HCEC 1CT (cell line): ENCODE data around the gene TMEM130.
A peak's percentile ranks its signal among the peaks of the same experiment; 100 is the strongest.
"Not testable (repeated sequence)": the region's sequence is repeated elsewhere in the genome, so short reads cannot be mapped to it uniquely, and the experiment has no call there.

ENCODE experiments used
- DNase-seq: peaks from one replicate; pipeline ENCODE4 v3.0.0-alpha.2; 2017

Gene TMEM130

DNA sequence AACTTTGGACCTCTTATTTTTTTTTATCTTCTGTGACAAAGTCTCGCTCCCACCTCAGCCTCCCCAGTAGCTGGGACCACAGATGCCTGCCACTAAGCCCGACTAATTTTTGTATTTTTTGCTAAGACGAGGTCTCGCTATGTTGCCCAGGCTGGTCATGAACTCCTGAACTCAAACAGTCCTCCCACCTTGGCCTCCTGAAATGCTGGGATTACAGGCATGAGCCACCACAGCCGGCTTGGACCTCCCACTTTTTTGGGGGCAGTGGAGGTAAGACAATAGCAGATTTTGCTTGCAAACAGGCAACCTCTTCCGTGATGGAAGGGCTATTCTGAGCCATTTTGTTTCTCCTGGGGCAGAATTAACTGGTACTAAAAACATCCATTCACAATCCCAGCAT, 7.3 kb upstream of the TMEM130 start:
- DNase-seq, result no peak

DNA sequence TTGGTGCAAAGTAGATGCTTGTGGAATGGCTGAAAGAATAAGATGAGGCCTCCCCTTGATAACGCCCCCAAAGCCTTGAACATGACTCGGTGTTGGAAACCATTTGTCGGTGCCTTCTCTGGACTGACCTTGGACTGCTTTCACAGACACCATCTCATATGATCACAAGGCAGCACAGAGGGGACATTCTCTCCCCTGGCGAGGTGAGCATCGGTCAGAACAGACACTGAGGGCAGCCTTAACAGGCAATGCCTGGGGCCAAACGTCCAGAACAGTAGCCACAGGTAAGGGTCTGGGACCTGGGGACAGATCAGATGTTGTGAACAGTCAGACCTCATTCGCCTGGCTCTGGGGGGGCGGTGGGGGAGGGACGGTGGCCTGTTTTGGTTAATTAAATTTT, 5.7 kb upstream of the TMEM130 start:
- no peak for DNase-seq

DNA sequence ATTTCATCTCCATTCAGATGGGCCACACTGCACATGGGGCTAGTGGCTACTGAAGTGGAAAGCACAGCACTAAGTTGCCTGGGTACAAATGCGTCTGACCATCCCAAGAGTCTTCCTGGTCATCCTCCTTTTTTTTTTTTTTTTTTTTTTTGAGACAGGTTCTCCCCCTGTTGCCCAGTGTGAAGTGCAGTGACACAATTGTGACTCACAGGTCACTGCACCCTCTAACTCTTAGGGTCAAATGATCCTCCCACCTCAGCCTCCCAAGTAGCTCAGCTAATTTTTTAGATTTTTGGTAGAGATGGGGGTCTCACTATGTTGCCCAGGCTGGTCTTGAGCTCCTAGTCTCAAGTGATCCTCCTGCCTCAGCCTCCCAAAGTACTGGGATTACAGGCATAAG, 5.1 kb upstream of the TMEM130 start:
- DNase-seq, result no peak

DNA sequence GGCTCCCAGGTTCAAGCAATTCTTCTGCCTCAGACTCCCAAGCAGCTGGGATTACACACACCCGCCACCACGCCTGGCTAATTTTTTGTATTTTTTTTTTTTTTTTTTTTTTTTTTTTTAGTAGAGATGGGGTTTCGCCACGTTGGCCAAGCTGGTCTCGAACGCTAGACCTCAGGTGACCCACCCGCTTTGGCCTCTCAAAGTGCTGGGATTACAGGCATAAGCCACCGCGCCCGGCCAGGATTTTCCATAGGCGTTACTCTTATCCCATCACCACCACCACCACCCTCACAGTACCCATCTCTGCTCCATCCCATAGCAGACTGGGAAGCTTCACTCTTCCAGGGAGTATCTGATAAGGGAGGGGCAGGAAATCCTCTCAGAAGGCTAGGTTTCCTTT, 3.8 kb upstream of the TMEM130 start:
- not testable (repeated sequence) for DNase-seq

DNA sequence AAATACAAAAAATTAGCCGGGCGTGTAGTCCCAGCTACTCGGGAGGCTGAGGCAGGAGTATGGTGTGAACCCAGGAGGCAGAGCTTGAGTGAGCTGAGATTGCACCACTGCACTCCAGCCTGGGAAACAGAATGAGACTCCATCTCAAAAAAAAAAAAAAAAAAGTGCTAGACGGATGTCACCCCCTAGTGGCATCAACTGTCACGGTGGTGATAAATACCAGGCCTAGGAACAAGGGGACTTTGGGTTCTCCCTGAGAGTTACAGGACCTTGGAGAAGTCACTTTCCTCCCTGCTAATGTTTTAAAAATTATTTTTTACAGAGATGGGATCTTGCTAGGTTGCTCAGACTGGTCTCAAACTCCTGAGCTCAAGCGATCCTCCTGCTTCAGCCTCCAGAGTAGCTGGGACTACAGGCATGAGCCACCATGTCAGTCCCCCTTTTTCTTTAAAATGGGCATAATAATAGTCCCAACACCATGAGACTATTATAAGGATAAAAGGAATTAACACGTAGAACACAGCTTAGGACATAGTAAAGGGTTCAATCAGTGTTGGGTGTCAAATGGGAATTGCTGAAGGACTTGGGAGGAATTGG, 2.6 kb upstream of the TMEM130 start:
- DNase-seq, result peak; percentile 24

DNA sequence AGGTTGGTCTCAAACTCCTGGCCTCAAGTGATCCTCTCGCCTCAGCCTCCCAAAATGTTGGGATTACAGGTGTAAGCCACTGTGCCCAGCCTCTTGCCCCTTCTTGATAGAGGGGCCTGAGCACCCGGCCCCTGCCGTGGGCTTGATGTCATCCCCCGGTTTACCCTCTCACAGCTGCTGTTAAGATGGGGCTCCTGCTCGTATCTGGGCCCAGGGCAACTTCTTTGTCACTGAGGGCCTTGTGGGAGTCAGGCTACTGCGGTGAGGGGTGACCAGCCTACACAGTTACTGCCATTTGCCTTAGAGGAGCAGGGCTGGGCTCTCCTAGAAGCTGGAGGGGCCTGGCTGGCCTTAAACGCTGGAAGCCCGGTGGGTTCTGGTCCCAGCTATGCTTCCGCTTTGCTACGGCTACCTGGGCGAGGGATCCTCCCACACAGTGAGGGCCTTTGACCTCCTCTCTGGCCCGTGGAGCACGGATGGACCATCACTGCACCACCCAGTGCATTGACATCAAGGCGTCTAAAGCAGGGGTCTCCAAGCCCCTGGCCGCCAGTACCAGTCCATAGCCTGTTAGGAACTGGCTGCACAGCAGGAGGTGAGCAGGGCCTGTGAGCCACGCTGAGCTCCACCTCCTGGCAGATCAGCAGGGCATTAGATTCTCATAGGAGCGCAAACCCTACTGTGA, 1.1 kb upstream of the TMEM130 start:
- DNase-seq, result no peak

DNA sequence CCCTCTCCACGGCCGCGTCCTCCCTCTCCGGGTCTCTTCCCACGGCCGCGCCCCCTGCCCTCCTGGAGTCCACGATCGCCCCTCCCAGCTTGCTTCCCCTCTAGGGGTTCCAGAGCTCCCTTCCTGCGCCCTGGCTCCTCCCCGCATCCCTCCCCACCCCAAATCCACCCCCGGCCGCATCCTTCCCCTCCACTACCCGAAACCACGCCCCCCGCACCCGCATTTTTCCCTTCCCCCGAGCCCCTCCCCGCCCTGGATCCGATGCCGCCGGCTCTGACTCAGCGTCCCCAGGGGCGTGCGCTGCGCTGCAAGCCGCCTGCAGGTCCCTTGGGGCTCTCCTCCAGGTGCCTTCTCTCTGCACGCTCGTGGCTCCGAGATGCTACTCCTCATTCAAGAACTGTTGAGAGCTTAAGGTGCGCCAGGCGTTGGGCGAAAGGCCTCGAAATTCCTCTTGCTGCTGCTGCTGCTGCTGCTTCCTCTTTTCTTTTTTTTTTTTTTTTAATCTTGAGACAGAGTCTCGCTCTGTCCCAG, 372 bp upstream of the TMEM130 start:
- DNase-seq, result peak; percentile 24

DNA sequence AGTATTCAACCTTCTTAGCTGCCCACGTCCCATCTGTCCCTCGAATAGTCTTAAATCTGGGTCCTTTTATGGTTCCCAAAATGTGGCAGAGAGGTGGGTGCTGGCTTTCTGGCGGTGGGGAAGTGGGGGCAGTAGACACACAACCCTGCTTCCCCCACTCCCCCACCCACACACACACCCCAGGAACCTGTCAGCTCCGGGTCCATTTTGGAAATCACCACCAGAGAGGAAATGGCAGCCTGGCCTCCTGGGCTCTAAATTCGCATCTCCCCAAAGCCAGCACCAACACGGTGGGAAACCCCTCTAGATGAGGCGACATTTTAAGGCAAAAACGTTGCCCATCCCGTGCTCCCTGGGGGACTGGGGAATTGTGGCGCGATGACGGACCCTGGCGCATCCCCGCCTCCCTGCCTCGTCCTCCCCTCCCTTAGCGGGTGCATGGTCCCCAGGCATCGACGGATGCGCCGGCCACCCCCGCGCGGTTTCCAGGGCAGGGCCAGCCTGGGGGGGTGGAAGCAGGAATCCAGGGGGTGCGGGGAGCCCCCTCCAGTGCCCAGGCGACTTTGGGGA, 702 bp downstream of the TMEM130 start:
- no peak for DNase-seq

DNA sequence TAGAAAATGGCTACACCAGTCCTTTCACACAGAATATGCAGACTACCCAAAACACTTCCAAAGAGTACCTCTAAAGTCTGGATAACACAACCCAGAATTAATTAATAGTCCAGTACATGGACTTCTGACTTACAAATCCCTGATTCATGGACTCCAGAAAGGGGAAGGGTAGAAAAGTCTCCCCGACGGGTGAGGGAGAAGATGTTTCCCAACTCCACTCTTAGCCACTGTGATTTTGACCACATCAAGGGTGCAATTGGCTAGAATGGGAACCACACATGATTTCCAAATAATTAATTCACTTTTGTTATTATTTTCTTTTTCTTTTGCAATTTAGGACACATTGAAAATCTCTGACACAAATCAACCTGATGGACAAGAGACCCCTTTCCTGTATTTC, 1.4 kb downstream of the TMEM130 start:
- DNase-seq, result no peak

DNA sequence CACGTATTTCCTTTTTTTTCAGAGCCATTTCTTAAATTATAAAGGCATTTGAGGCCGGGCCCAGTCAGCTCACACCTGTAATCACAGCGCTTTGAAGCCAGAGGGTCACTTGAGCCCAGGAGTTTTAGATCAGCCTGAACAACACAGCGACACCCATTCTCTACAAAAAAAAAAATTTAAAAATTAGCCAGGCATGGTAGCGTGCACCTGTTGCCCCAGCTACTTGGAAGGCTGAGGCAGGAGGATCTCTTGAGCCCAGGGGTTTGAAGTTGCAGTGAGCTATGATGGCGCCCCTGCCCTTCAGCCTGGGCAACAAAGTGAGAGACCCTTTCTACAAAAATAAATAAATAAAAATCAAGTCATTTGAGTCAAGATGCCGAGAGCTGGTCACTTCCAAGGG, 3.0 kb downstream of the TMEM130 start:
- no peak for DNase-seq

DNA sequence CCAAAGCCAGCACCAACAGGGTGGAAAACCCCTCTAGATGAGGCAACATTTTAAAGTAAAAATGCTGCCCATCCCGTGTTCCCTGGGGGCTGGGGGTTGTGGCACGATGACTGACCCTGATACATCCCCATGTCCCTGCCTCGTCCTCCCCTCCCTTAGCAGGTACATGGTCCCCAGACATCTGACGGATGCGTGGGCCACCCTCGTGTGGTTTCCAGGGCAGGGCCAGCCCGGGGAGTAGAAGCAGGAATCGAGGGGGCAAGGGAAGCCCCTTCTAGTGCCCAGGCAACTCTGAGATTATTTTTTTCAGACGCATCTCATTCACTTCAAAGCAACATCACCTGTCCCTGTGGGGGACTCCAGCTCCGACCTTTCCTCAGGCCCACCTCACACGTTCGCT, 3.5 kb downstream of the TMEM130 start:
- DNase-seq, result no peak

DNA sequence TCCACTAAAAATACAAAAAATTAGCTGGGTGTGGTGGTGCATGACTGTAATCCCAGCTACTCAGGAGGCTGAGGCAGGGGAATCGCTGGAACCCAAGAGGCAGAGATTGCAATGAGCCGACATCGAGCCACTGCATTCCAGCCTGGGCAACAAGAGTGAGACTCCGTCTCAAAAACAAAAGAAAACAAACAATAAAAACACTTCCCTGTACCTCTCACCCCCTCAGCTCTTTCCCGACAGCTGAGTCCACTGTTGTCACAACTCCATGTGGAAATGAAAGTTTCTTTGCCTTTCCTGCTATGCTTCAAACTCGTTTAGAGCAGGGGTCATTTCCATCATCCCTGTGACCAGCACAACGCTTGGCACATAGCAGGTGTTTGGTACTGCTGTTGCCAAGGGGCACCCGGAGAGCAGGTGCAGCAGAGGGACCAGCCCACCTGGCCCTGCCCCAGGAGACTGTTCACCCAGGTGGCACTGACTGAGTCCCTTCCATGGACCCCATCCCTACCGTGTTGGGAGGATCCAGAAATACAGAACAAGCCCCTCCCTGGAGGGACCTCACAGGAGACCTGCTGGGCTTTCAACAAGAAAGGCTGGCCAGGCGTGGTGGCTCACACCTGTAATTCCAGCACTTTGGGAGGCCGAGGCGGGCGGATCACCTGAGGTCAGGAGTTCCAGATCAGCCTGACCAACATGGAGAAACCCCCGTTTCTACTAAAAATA, 4.9 kb downstream of the TMEM130 start:
- no peak for DNase-seq

DNA sequence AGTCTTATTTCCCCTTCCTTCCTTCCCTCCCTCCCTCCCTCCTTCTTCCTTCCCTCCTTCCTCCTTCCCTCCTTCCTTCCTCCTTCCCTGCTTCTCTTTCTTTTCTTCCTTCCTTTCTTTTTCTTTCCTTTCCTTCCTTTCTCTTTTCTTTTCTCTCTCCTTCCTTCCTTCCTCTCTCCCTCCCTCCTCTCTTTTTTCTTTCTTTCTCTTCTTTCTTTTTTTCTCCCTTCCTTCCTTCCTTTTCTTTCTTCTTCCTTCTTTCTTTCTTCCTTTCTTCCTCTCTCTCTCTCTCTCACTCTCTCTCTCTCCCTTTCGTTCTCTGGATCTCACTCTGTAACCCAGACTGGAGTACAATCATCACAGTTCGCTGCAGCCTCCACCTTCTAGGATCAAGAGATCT, 6.2 kb downstream of the TMEM130 start:
- no peak for DNase-seq

DNA sequence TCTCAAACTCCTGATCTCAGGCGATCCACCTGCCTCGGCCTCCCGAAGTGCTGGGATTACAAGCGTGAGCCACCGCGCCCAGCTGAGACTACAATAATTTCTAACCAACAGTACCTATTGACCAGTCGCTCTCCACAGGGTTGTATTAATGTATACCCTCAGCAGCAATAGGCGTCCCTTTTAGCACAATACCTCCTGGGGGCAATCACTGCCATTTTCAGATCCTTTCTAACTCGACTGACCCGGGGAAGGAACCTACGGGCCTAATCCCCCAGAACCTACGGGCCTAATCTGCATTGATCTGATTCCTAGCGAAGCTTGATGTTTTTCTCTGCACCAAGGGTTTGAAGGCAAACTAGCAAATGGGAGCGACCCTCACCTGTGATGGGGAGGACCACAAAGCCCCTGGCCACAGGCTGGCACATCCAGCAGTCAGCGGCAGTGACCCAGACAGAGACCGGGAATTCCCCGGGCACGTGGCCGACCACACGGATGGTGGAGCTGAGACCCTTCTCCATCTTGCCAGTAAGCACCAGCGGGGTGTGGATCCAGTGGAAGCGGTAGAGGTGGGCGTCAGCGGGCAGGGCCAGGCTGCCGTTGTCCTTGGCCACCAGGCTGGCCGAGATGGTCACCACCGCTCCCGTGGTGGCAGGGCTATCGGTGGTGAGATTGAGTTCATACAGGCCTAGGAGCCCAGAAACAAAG, 6.9 kb downstream of the TMEM130 start:
- no peak for DNase-seq

DNA sequence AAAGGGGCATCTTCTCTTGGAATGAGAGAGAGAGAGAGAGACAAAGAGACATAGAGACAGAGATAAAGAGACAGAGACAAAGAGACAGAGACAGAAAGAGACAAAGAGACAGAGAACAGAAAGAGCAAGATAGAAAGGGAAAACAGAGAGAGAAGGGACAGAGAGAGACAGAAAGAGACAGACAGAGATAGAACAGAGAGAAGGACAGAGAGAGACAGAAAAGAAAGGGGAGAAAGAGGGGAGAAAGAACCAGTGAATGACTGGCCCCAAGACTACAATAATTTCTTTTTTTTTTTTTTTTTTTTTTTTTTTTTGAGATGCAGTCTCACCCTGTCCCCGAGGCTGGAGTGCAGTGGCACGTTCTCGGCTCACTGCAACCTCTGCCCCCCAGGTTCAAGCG, 7.6 kb downstream of the TMEM130 start:
- DNase-seq, result no peak

DNA sequence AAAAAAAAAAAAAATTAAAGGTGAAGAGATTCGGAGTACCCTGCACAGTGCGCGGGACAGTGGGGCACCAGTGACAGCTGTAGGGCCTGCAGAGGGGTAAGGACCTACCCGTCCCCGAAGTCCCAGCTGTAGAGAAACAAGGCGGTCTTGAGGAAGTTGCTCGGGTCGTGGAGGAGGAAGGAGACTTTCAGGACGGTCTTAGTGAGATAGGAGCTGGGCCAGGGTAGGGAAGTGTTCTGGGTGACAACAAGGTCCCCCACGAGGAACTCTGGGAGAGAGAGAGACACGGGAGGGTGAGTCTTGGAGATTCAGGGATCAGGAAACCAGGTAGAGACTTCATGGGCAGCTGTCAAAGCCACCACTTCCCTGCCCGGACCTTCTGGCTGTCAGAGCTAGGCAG, 9.7 kb downstream of the TMEM130 start:
- DNase-seq, result no peak

DNA sequence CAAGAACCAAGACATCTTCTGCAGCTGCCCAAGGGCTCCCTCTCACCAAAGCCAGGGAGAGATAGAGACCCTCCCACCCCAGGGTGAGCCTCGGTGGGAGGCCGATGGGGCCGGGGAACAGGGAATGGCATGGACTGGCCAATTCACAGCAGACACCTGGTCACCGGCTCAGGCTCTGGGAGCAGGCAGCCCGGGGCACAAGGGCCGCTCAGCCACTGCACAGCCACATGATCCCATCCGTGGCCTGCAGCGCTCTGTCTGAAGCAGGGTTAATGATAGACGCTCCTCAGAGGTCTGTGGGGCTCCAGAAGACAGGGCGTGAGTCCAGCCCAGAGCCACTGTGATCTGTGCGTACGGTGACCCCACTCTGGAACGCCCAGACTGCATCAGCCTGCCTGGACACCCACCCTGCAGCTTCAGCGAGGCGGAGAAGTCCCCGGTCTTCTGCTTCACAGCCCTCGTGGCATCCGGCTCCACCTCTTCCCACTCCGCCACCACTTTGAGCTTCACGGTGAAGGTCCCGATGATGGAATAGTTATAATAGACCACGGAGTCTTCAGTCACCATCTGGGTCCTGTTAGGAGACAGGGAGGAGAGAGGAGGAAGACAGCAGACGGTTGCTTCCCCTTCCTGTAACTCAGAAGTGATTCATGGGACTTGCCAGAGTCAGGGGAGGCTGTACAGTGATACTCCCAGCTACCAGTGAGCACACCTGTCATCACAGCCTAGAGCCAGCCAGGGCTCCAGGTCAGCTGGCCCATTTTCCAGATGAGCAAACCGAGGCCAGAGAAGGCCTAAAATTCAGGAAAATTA, 14.0 kb downstream of the TMEM130 start:
- DNase-seq, result no peak

DNA sequence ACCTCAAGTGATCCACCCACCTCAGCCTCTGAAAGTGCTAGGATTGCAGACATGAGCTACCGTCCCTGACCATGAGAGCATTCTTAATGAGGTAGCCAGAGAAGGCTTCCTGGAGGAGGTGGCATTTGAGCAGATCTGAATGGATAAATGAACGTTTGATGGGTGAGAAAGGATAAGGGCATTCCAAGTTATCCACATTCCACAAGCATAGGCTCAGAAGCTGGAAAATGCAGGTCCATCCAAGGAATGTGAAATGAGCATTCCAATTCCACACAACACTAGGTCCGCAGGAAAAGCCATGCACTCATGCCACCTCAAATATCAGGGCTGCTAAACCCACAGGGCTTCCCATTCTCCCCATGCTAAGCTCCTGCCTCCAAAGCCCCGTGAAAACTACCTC, 17.0 kb downstream of the TMEM130 start:
- DNase-seq, result peak; percentile 27

DNA sequence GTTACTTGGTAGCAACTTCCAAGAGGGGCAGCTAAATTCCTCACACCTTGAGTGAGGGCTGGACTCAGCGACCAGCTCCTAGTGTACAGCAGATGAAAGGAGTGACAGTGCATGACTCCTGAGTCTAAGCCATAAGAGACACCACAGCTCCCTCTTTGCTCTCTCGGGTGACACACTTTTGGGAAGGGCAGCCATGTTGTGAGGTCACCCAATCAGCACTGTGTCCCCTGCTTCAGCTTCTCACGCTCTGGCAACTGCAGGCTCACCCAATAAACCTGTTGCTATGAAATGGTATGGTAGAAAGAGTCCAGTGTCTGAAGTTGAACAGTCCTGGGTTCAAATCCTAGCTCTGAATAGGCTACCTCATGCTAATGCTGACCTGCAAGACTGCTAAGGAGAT, 20.9 kb downstream of the TMEM130 start:
- no peak for DNase-seq

DNA sequence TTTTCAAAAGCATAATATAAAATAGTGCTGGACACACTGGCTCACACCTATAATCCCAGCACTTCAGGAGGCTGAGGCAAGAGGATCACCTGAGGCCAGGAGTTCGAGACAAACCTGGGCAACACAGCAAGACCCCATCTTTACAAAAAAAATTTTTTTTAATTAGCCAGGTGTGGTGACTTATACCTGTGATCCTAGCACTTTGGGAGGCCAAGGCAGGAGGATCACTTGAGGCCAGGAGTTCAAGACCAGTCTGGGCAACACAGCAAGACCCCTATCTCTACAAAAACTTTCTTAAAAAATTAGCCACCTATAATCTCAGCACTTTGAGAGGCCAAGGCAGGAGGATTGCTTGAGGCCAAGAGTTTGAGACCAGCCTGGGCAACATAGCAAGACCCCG, 27.3 kb downstream of the TMEM130 start:
- DNase-seq, result not testable (repeated sequence)

DNA sequence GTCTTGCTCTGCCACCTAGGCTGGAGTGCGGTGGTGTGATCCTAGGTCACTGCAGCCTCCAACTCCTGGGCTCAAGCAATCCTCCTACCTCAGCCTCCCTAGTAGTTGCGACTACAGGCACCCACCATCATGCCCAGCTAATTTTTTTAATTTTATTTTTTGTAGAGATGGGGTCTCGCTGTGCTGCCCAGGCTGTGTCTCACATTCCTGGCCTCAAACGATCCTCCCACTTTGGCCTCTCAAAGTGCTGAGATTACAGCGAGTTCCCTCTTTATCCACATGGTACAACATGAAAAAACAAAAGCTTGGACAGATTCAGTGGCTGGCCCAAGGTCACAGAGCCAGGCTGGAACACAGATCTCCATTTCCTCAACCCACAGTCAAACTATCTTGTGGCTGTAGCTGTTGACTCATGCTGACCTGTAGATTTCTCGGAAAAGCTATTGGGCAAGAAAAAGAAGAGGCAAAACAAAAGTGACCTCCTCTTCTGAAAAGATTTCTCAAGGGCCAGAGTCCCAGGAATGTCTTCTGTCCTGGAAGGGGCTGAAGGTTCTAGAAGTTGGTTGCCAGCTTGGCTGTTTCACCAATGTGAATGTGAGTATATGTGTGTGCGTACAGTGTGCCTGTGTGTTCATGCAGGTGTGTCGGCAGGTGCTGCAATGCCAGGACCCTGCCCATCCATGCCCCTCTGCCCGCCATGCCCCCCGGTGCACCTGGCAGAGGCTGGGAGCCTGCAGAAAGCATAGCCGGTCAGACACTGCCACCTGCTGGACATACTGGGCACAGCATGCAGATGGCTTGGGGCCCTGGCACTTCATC, 28.4 kb downstream of the TMEM130 start:
- peak; percentile 89 for DNase-seq
